Nasal cavity respiratory epithelium epithelial cell of viscerocranial mucosa (primary cell): ENCODE measurements around the gene B3GNT9. TPM values are rescaled to one million over a fixed set of nuclear protein-coding genes. Genes with fewer than 3 reads are reported as not detected.

Experiments used
- total RNA-seq: library from RNA; depleted of rRNA; stranded (reverse); fragments of >200 nt; gene quantifications from 2 replicates; pipeline ENCODE4 v1.2.3, GENCODE V29; 2014

B3GNT9 gene
- total RNA-seq = 9.6 and 11.5 TPM in 2 replicates

DNA sequence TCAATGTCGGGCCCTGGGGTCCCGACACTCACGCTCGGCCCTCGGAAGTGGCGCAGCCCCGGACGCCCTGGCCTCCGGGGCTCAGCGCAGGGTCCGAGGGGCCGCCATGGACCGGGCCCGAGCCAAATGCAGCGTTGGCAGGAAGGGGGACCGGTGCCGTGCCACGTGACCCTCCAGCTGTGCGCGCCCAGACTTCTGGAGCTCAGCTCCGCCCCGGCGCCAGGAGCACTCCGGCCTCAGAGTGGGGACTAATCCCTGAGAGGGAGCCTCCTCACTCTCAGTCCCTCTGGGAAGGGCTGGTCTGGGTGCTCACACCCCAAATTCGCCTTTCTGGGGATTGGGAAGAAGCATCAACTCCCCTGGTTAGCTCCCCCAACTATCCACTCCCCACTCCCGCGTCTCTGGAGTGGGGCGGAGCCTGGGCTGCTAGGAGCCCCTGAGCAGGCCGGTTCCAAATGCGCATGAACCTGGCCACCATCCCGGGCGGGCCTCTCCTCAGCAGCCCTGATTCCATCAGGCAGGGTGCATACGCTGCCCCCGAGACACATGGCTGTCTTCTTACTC lies at the start of gene B3GNT9:
Gene B3GNT9, minus strand, starts transcription at position 166 of the 564 bp plus-strand sequence. CDS start 513 bp downstream, outside the sequence.

GRCh38 chr16:67199011-67199807 lies 48.4 kb upstream of the B3GNT9 start, which contains the start of gene ELMO3:
Gene ELMO3, plus strand, starts transcription at chr16:67199131. Its CDS starts 196 bp downstream, at chr16:67199327.

DNA sequence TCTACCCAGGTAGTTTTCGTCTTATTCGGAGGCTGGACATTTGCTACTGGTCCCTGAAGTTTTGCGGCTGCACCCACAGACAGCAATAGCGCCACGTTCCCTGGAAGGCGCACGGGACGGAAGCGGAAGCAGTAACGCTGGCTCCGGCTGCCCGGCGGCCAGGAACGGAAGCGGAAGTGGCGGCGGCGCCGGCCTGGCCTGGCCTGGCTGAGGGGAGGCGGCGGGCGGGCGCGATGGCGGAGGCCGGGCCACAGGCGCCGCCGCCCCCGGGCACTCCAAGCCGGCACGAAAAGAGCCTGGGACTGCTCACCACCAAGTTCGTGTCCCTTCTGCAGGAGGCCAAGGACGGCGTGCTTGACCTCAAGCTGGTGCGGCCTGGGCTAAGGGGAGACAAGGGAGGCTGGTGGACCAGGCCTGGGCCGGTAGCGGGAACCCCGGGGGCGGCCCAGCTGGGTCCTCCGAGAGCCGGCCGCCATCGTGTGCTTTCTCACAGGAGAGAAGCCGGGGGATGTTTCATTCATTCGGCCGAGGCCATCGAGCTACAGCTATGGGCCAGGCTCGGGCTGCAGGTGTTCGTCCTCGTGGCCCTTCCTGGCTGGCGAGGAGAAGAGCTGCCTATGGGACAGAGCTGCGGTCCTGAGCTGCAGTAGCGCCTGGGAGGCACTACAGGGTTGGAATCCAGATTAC lies 41.3 kb upstream of the B3GNT9 start, which contains the start of gene E2F4:
Gene E2F4, plus strand, starts transcription at position 161 of the 687 bp plus-strand sequence. Its CDS starts 73 bp downstream, at position 234.

DNA sequence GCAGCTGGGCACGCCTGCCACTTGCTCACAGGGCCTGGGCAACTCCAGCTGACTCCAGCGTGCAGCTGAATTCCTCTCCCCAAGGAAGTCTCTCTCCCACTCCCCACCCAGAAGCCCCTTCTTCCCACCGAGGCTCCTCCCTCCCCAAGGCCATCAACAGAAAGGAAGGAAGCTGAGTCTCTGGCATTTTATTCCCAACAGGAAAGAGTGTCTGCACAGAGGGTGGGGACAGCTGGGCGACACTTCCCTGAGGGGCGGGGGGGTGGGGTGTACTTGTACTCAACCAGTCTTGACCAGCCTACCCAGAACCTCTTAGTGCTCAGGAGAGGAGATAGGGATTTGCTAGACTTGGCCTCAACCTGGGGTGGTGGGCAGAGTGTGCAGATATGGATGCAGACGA lies 39.2 kb upstream of the B3GNT9 start, which contains the start of gene EXOC3L1:
Gene EXOC3L1, minus strand, starts transcription at position 96 of the 400 bp plus-strand sequence. CDS start 460 bp downstream, outside the sequence.

GRCh38 chr16:67183627-67184452 lies 33.0 kb upstream of the B3GNT9 start, which contains the start of gene MATCAP1:
Gene MATCAP1, minus strand, starts transcription at chr16:67183963. Its CDS starts 3,353 bp downstream, at chr16:67180610.

DNA sequence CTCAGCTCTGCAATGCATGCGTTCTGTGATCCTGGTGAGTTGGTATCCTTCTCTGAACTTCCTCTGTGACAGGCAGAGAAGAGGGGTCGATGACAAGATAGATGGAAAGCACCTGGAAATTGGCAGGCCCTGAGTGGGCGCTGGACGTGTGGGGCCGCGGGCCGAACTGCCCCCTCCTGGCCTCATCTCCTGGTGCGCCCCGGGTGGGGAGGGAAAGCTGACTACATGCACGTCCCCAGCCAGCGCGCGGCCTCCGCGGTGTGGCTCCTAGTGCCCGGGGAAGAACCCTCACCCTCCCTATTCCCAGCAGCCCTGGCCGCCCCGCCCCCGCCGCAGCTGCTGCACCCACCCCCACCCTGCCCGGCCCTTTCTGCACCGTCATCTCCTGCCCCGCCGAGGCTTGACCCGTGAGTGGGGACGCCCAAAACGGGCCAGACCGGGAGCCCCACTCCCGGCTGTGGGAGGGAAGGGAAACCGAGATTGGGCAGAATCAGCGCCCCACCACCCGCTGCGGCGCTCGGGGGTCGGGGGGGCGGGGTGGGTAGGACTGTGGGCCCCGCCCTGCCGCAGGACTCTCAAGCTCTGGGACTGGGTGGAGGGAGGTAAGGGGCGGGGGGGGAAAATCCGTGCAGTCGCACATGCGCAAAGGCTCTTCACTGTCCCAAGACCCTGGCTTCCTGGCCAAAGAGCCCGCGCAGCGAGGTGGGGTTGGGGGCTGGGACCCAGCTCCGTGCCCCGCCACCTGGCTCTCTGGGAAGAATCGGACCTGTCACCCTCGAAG lies 19.6 kb upstream of the B3GNT9 start, which contains the start of gene NOL3:
Gene NOL3, plus strand, starts transcription at position 371 of the 781 bp plus-strand sequence.

GRCh38 chr16:67164599-67165061 lies 13.8 kb upstream of the B3GNT9 start, which contains the start of gene HSF4:
Gene HSF4, plus strand, starts transcription at chr16:67164745. Its CDS starts 67 bp downstream, at chr16:67164812.

GRCh38 chr16:67109407-67110135 lies 41.2 kb downstream of the B3GNT9 start, which contains the start of gene PHAF1:
Gene PHAF1, plus strand, starts transcription at chr16:67109941. Its CDS starts 235 bp downstream, at chr16:67110176.

Other genes with a start within 250 kb of the B3GNT9 start
- 0.07 and 1.0 TPM in 2 replicates for gene CDH16, start 232.1 kb downstream of the B3GNT9 start, total RNA-seq
- 3.1 and 35.2 TPM in 2 replicates for gene RRAD, start 225.5 kb downstream of the B3GNT9 start, total RNA-seq
- 97.0 and 215 TPM in 2 replicates for gene CIAO2B, start 216.6 kb downstream of the B3GNT9 start, total RNA-seq
- gene CES2, start 215.5 kb downstream of the B3GNT9 start, total RNA-seq = 41.4 and 130 TPM in 2 replicates
- 1.4 TPM in 2 replicates for gene CES3, start 189.7 kb downstream of the B3GNT9 start, total RNA-seq
- 1.4 and 2.0 TPM in 2 replicates for gene CES4A, start 162.4 kb downstream of the B3GNT9 start, total RNA-seq
- 86.8 and 120 TPM in 2 replicates for gene CBFB, start 121.8 kb downstream of the B3GNT9 start, total RNA-seq
- gene PHAF1, start 41.1 kb downstream of the B3GNT9 start, total RNA-seq = 16.1 and 30.3 TPM in 2 replicates
- gene TRADD, start 8.9 kb upstream of the B3GNT9 start, total RNA-seq = 20.1 and 22.2 TPM in 2 replicates
- gene FBXL8, start 9.0 kb upstream of the B3GNT9 start, total RNA-seq = 3.8 and 7.2 TPM in 2 replicates
- 2.4 and 8.4 TPM in 2 replicates for gene HSF4, start 13.7 kb upstream of the B3GNT9 start, total RNA-seq
- 16.7 and 22.5 TPM in 2 replicates for gene NOL3, start 19.5 kb upstream of the B3GNT9 start, total RNA-seq
- 3.8 and 8.4 TPM in 2 replicates for gene MATCAP1, start 33.0 kb upstream of the B3GNT9 start, total RNA-seq
- not detected in 2 replicates for gene EXOC3L1, start 39.1 kb upstream of the B3GNT9 start, total RNA-seq
- gene E2F4, start 41.2 kb upstream of the B3GNT9 start, total RNA-seq = 49.9 and 66.8 TPM in 2 replicates
- 21.9 and 25.2 TPM in 2 replicates for gene ELMO3, start 48.1 kb upstream of the B3GNT9 start, total RNA-seq
- gene TMEM208, start 76.1 kb upstream of the B3GNT9 start, total RNA-seq = 21.4 and 40.7 TPM in 2 replicates
- gene FHOD1, start 96.5 kb upstream of the B3GNT9 start, total RNA-seq = 2.7 and 5.8 TPM in 2 replicates
- gene SLC9A5, start 98.0 kb upstream of the B3GNT9 start, total RNA-seq = 0.34 and 0.43 TPM in 2 replicates
- 3.1 and 17.8 TPM in 2 replicates for gene PLEKHG4, start 128.5 kb upstream of the B3GNT9 start, total RNA-seq
- gene KCTD19, start 175.7 kb upstream of the B3GNT9 start, total RNA-seq = not detected in 2 replicates
- gene LRRC36, start 175.8 kb upstream of the B3GNT9 start, total RNA-seq = not detected in 2 replicates
- gene TPPP3, start 242.5 kb upstream of the B3GNT9 start, total RNA-seq = under 0.01 and 0.14 TPM in 2 replicates